ENCODE results near the gene MFSD11. TPM values are rescaled to one million over a fixed set of nuclear protein-coding genes. Genes with fewer than 3 reads are reported as not detected.

MFSD11 gene
- total RNA-seq, 2 experiments from 2014 or later = 55.1 to 63.1 TPM

GRCh38 chr17:76757256-76757655 is 19.3 kb downstream of the MFSD11 start:
- no peaks in the 10 kb centered on the region for H3K9me3 ChIP-seq (ENCODE audit: low read length)
- no peaks in the 10 kb centered on the region for H3K79me2 ChIP-seq (ENCODE audit: insufficient read depth, low read depth, low read length)
- H3K36me3 ChIP-seq (ENCODE audit: insufficient read depth, low read length) = peaks cover 74% of the 10 kb centered on the region
- H3K27ac ChIP-seq (ENCODE audit: low read depth, low read length, poor library complexity, severe bottlenecking) = no peak overlapping the region
- no peaks in the 10 kb centered on the region for H3K9me2 ChIP-seq (ENCODE audit: insufficient read depth, low read length)
- CTCF ChIA-PET (ENCODE audit: unreplicated experiment) = no interaction called here
- peaks cover 16% of the 10 kb centered on the region for H3K4me1 ChIP-seq (ENCODE audit: insufficient read depth, low read length, poor library complexity, severe bottlenecking)
- no peaks in the 10 kb centered on the region for H4K20me1 ChIP-seq (ENCODE audit: insufficient read depth, low read length)
- H2AFZ ChIP-seq (ENCODE audit: low read length) = no peak overlapping the region
- TF ChIP-seq EZH2phosphoT487 (IDR thresholded peaks at IDR 0.05; ENCODE audit: borderline replicate concordance, low read depth, low read length) = no peak
- TF ChIP-seq, protein P1, sequence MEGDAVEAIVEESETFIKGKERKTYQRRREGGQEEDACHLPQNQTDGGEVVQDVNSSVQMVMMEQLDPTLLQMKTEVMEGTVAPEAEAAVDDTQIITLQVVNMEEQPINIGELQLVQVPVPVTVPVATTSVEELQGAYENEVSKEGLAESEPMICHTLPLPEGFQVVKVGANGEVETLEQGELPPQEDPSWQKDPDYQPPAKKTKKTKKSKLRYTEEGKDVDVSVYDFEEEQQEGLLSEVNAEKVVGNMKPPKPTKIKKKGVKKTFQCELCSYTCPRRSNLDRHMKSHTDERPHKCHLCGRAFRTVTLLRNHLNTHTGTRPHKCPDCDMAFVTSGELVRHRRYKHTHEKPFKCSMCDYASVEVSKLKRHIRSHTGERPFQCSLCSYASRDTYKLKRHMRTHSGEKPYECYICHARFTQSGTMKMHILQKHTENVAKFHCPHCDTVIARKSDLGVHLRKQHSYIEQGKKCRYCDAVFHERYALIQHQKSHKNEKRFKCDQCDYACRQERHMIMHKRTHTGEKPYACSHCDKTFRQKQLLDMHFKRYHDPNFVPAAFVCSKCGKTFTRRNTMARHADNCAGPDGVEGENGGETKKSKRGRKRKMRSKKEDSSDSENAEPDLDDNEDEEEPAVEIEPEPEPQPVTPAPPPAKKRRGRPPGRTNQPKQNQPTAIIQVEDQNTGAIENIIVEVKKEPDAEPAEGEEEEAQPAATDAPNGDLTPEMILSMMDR (conservative IDR thresholded peaks at IDR 0.05; ENCODE audit: low read length) = no peak
- intact Hi-C loops (cut with micrococcal nuclease; ENCODE audit: unreplicated experiment) = no loop called here
- POLR2A ChIA-PET = interaction anchor here (0.6 kb wide), 1 partner anchor 9 kb away, joined by 5 read pairs; no protein-coding TSS in a partner anchor
- BruUV-seq (replicated peaks) = no TSS peak
- DNase-seq (ENCODE audit: low spot score) = no peak
- H3K4me2 ChIP-seq (ENCODE audit: low read length) = no peak overlapping the region
- no peak overlapping the region for H3K4me3 ChIP-seq (ENCODE audit: low read depth, low read length, poor library complexity, severe bottlenecking)

GRCh38 chr17:76758570-76758969 is 20.7 kb downstream of the MFSD11 start:
- no peaks in the 10 kb centered on the region for H4K20me1 ChIP-seq (ENCODE audit: insufficient read depth, low read length)
- peaks cover 3% of the 10 kb centered on the region for H3K4me1 ChIP-seq (ENCODE audit: insufficient read depth, low read length, poor library complexity, severe bottlenecking)
- no peak for TF ChIP-seq EZH2phosphoT487 (IDR thresholded peaks at IDR 0.05; ENCODE audit: borderline replicate concordance, low read depth, low read length)
- TF ChIP-seq, protein P1 (conservative IDR thresholded peaks at IDR 0.05; ENCODE audit: low read length) = no peak
- DNase-seq (ENCODE audit: low spot score) = no peak
- intact Hi-C loops (cut with micrococcal nuclease; ENCODE audit: unreplicated experiment) = no loop called here
- H2AFZ ChIP-seq (ENCODE audit: low read length) = no peak overlapping the region
- no peaks in the 10 kb centered on the region for H3K9me3 ChIP-seq (ENCODE audit: low read length)
- H3K9me2 ChIP-seq (ENCODE audit: insufficient read depth, low read length) = no peaks in the 10 kb centered on the region
- BruUV-seq (replicated peaks) = TSS peak; percentile 24
- ChIA-PET CTCF (ENCODE audit: unreplicated experiment) (no interaction called here), POLR2A (interaction anchor here (0.6 to 2.0 kb wide), 3 partner anchors 8 to 331 kb away, joined by 4 to 9 read pairs (median 5); no protein-coding TSS in a partner anchor)
- no peak overlapping the region for H3K27ac ChIP-seq (ENCODE audit: low read depth, low read length, poor library complexity, severe bottlenecking)
- peaks cover 64% of the 10 kb centered on the region for H3K36me3 ChIP-seq (ENCODE audit: insufficient read depth, low read length)
- H3K79me2 ChIP-seq (ENCODE audit: insufficient read depth, low read depth, low read length) = no peaks in the 10 kb centered on the region
- no peak overlapping the region for H3K4me3 ChIP-seq (ENCODE audit: low read depth, low read length, poor library complexity, severe bottlenecking)
- H3K4me2 ChIP-seq (ENCODE audit: low read length) = no peak overlapping the region

GRCh38 chr17:76772842-76773525 is 35.1 kb downstream of the MFSD11 start:
- H3K4me3 ChIP-seq (ENCODE audit: low read depth, low read length, poor library complexity, severe bottlenecking) = no peak overlapping the region
- H3K27ac ChIP-seq (ENCODE audit: low read depth, low read length, poor library complexity, severe bottlenecking) = no peak overlapping the region
- TF ChIP-seq, protein P1 (conservative IDR thresholded peaks at IDR 0.05; ENCODE audit: low read length) = no peak
- no peak for TF ChIP-seq EZH2phosphoT487 (IDR thresholded peaks at IDR 0.05; ENCODE audit: borderline replicate concordance, low read depth, low read length)
- intact Hi-C loops (cut with micrococcal nuclease; ENCODE audit: unreplicated experiment) = no loop called here
- H3K9me3 ChIP-seq (ENCODE audit: low read length) = no peaks in the 10 kb centered on the region
- no peaks in the 10 kb centered on the region for H3K79me2 ChIP-seq (ENCODE audit: insufficient read depth, low read depth, low read length)
- POLR2A ChIA-PET = no interaction called here
- H3K4me1 ChIP-seq (ENCODE audit: insufficient read depth, low read length, poor library complexity, severe bottlenecking) = peaks cover 23% of the 10 kb centered on the region
- no TSS peak for BruUV-seq (replicated peaks)
- H3K36me3 ChIP-seq (ENCODE audit: insufficient read depth, low read length) = peaks cover 88% of the 10 kb centered on the region
- no peak overlapping the region for H2AFZ ChIP-seq (ENCODE audit: low read length)
- no peak overlapping the region for H3K4me2 ChIP-seq (ENCODE audit: low read length)
- CTCF ChIA-PET (ENCODE audit: unreplicated experiment) = no interaction called here
- H3K9me2 ChIP-seq (ENCODE audit: insufficient read depth, low read length) = no peaks in the 10 kb centered on the region
- H4K20me1 ChIP-seq (ENCODE audit: insufficient read depth, low read length) = no peaks in the 10 kb centered on the region
- peak; percentile 50 for DNase-seq (ENCODE audit: low spot score)
